Pancreas (tissue), 10 donors: ENCODE measurements around the gene FBXO27. TPM values are rescaled to one million over a fixed set of nuclear protein-coding genes. Genes with fewer than 3 reads are reported as not detected.

Experiments used
- ATAC-seq, 4 donors: fragments of 200-7000 bp; cut with Tn5 transposase; one replicate each; pipeline versions ENCODE4 v1.8.0 to v1.9.1; 2020; ENCODE audit warnings: mild to moderate bottlenecking in 4 of 4, moderate library complexity in 4 of 4
- DNase-seq, 6 donors: peaks; one replicate each; pipeline ENCODE4 v3.0.0-alpha.2; 2020
- FAIRE-seq: peaks from 2 replicates; lab custom pipeline; 2012; peaks lifted over from hg19 to GRCh38; lab: Jason Lieb, UNC
- H3K27ac ChIP-seq, 4 donors: fragments of 200-600 bp; sonication (generic); 1 replicate in 3 of 4; 2 replicates in 1 of 4; pipeline versions ENCODE4 v1.5.0 to v1.8.0; 2020
- H3K27me3 ChIP-seq, 4 donors: fragments of 200-600 bp; one replicate each; pipeline ENCODE4 v1.8.0; 2021
- H3K36me3 ChIP-seq, 3 donors: fragments of 200-600 bp; sonication (generic) in 1 of 3; one replicate each; pipeline versions ENCODE4 v1.5.0 to v1.8.0; 2020 to 2021
- H3K4me1 ChIP-seq, 3 donors: fragments of 200-600 bp; one replicate each; pipeline ENCODE4 v1.8.0; 2021
- H3K4me3 ChIP-seq, 4 donors: fragments of 200-600 bp; sonication (generic) in 2 of 4; one replicate each; pipeline versions ENCODE4 v1.5.0 to v1.8.0; 2020 to 2021
- H3K9me3 ChIP-seq, 4 donors: fragments of 200-600 bp; one replicate each; pipeline ENCODE4 v1.8.0; 2021
- WGBS, 2 donors: extraction: QIAGEN DNeasy Blood & Tissue Kit; methylation state at CpG; one replicate each; pipeline ENCODE4 v1.1.7; 2013; 5-methylcytosine and 5-hydroxymethylcytosine counted together
- intact Hi-C, 3 donors: fragments of 100-400 bp; cut with DNase I; formaldehyde crosslinking; loops; one replicate each; pipeline versions ENCODE4 v1.11.1 to v1.14.2; 2022
- polyA plus RNA-seq, 2 donors: library from polyadenylated mRNA; stranded (reverse); fragments of 200-250 nt; gene quantifications; one replicate each; pipeline ENCODE4 v1.2.3, GENCODE V29; 2013
- total RNA-seq, 6 donors: library from RNA; stranded (reverse); fragmentation: NEBNext Ultra II Directional in 4 of 6; extraction: Animal tissue kit (Norgen Biotek cat#: 25700) in 4 of 6; gene quantifications; one replicate each; pipeline versions ENCODE4 v1.2.1 to v1.2.4, GENCODE V29; 2021 to 2023
- TF ChIP-seq, protein P1 (sequence below), 4 donors: fragments of 200-600 bp; sonication (generic) in 3 of 4; IDR thresholded peaks; one replicate each; pipeline versions ENCODE4 v1.5.0 to v1.8.0; 2021; ENCODE audit warnings: antibody characterized with exemption in 4 of 4
- donor health status: healthy with polysubstance abuse.
- donor health status: DM: no; HTN: no; CAD: no; lungs with moderate emphysema.
- donor health status: DM: no; HTN: no; CAD: no.
- donor health status: control.
- donor health status: control.
- donor health status: Bipolar disorder and iron deficiency.
- donor health status: DM: yes; HTN: yes; CAD: no.
- donor health status: DM: no; HTN: no; CAD: no.
- donor health status: DM: no; HTN: no; CAD: no.
- donor health status: DM: yes; HTN: yes; CAD: no.

FBXO27 gene
- total and polyA plus RNA-seq, 8 donors: 1.0 to 5.5 (median 3.8) TPM

DNA sequence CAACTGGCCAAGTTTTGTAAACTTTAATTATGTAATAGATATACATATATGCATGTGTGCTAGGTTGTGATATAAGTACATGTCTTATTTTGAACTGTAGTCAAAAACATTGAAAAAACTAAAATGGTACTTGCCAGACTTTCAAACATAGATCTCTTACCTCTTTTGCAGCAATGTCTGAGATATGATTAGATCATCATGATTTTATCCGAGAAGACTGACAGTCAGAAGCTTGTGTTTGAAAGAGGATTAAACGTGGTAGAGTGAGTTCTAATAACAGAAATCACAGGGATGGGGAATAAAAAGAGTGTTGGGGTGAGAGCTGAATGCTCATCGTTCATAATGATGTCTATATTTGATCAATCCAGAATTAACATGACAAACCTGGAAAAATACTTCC, 33.6 kb upstream of the FBXO27 start:
- Histone ChIP-seq H3K4me1 (no peaks in the 10 kb centered on the region), H3K27me3 (no peaks in the 10 kb centered on the region), H3K36me3 (no peaks in the 10 kb centered on the region), H3K4me3 (no peak overlapping the region), H3K9me3 (no peaks in the 10 kb centered on the region), H3K27ac (no peak overlapping the region)
- no peak for DNase-seq
- ATAC-seq: no peak
- FAIRE-seq: no peak
- 56 to 67% methylated on average over 3 of the region's 3 CpGs for WGBS, 2 donors
- TF ChIP-seq, protein P1, sequence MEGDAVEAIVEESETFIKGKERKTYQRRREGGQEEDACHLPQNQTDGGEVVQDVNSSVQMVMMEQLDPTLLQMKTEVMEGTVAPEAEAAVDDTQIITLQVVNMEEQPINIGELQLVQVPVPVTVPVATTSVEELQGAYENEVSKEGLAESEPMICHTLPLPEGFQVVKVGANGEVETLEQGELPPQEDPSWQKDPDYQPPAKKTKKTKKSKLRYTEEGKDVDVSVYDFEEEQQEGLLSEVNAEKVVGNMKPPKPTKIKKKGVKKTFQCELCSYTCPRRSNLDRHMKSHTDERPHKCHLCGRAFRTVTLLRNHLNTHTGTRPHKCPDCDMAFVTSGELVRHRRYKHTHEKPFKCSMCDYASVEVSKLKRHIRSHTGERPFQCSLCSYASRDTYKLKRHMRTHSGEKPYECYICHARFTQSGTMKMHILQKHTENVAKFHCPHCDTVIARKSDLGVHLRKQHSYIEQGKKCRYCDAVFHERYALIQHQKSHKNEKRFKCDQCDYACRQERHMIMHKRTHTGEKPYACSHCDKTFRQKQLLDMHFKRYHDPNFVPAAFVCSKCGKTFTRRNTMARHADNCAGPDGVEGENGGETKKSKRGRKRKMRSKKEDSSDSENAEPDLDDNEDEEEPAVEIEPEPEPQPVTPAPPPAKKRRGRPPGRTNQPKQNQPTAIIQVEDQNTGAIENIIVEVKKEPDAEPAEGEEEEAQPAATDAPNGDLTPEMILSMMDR (IDR thresholded peaks at IDR 0.05): no peak
- intact Hi-C loops: no loop called here

DNA sequence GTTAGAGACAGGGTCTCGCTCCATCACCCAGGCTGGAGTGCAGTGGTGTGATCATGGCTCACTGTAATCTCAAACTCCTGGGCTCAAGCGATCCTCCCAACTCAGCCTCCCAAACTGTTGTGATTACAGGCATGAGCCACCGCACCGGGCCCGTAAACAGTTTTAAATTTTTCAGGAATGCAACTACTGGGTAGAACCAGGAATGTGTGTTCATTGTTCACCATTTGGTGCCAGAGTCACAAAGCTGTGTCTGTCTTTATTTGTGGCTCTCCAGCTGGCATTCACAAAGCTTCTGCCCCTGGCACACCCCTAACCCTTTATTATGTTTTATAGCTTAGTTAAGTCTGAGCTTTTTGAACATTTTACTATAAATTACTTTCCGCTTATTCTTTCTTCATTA, 32.1 kb upstream of the FBXO27 start:
- no peak for ATAC-seq
- TF ChIP-seq, protein P1 (IDR thresholded peaks at IDR 0.05): no peak
- Histone ChIP-seq H3K4me3 (no peak overlapping the region), H3K9me3 (no peaks in the 10 kb centered on the region), H3K27ac (no peak overlapping the region), H3K4me1 (no peaks in the 10 kb centered on the region), H3K36me3 (no peaks in the 10 kb centered on the region), H3K27me3 (no peaks in the 10 kb centered on the region)
- intact Hi-C loops: no loop called here
- 85 to 95% methylated on average over 6 of the region's 6 CpGs for WGBS, 2 donors
- DNase-seq: no peak
- FAIRE-seq: no peak

DNA sequence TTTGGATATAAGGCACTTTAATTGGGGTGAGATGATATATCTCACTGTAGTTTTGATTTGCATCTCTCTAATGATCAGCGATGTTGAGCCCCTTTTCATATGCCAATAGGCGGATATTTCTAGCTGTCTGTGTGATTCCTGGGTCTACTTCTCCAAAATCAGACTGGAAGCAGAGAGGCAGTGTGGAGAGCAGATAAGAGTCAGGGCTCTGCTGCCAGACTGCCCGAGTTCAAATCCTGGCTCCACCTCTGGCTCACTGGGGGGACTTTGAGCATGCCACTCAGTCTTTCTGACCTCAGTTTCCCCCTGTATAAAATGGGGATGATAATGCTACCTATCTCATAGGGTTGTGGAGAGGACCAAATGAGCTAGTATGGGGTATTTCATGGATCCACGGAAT, 27.8 kb upstream of the FBXO27 start:
- H3K9me3 ChIP-seq: no peaks in the 10 kb centered on the region
- ATAC-seq (no peak), DNase-seq (no peak), FAIRE-seq (no peak)
- 56 to 82% methylated on average over 4 of the region's 4 CpGs for WGBS, 2 donors
- no peak overlapping the region for H3K27ac ChIP-seq
- H3K4me3 ChIP-seq: no peak overlapping the region
- no peaks in the 10 kb centered on the region for H3K27me3 ChIP-seq
- no peaks in the 10 kb centered on the region for H3K4me1 ChIP-seq
- intact Hi-C loops: no loop called here
- TF ChIP-seq, protein P1 (IDR thresholded peaks at IDR 0.05): no peak
- H3K36me3 ChIP-seq: no peaks in the 10 kb centered on the region

DNA sequence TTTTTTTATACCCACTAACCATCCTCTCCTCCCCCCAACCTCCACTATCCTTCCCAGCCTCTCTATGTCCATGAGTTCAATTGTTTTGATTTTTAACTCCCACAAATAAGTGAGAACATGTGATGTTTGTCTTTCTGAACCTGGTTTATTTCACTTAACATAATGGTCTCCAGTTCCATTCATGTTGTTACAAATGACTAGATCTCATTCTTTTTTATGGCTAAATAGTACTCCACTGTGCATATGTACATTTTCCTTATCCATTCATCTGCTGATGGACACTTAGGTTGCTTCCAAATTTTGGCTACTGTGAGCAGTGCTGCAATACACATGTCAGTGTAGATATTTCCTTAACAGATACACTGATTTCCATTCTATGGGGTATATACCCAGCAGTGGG, 27.0 kb upstream of the FBXO27 start:
- TF ChIP-seq, protein P1 (IDR thresholded peaks at IDR 0.05): no peak
- FAIRE-seq: no peak
- Histone ChIP-seq H3K36me3 (no peaks in the 10 kb centered on the region), H3K4me3 (no peak overlapping the region), H3K9me3 (no peaks in the 10 kb centered on the region), H3K27ac (no peak overlapping the region), H3K27me3 (no peaks in the 10 kb centered on the region), H3K4me1 (no peaks in the 10 kb centered on the region)
- ATAC-seq: no peak
- intact Hi-C loops: no loop called here
- DNase-seq: no peak

DNA sequence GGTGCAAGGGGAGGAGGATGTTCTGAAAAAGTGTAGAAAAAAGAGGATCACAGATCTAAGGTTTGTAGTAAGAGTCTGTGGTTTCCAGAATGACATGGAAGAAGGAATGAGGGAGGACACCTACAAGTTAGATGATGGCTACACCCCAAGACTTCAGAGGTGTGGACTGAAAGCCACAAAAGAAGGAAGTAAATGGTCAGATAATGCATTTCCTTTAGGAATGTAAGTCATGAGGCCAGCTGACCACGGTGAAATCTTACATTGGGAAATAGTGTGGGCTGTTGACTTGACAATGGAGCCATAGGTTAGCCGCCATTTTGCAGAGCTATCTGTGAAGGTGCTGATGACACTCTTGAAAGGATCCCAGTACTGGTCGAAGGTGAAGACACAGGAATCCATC, 25.3 kb upstream of the FBXO27 start:
- FAIRE-seq (no peak), DNase-seq (no peak), ATAC-seq (no peak)
- Histone ChIP-seq H3K36me3 (no peaks in the 10 kb centered on the region), H3K4me3 (no peak overlapping the region), H3K27me3 (no peaks in the 10 kb centered on the region), H3K9me3 (no peaks in the 10 kb centered on the region), H3K4me1 (no peaks in the 10 kb centered on the region), H3K27ac (no peak overlapping the region)
- 64 to 77% methylated on average over 3 of the region's 3 CpGs for WGBS, 2 donors
- intact Hi-C loops: no loop called here
- TF ChIP-seq, protein P1 (IDR thresholded peaks at IDR 0.05): no peak
